Renal cortical epithelial cell (primary cell): ENCODE data around the gene CCSER2. TPM values are rescaled to one million over a fixed set of nuclear protein-coding genes. Genes with fewer than 3 reads are reported as not detected.
"Not testable (repeated sequence)": the region's sequence is repeated elsewhere in the genome, so short reads cannot be mapped to it uniquely, and the experiment has no call there.

ENCODE experiments used
- DNase-seq: peaks from one replicate; pipeline ENCODE4 v3.0.0-alpha.2; 2011; ENCODE audit warnings: low read depth
- total RNA-seq: library from RNA; depleted of rRNA; stranded (reverse); fragments of >200 nt; gene quantifications from 2 replicates; pipeline ENCODE4 v1.2.3, GENCODE V29; 2014

Gene CCSER2
- total RNA-seq, 1 donor from 2014 or later: 45.5 TPM

DNA sequence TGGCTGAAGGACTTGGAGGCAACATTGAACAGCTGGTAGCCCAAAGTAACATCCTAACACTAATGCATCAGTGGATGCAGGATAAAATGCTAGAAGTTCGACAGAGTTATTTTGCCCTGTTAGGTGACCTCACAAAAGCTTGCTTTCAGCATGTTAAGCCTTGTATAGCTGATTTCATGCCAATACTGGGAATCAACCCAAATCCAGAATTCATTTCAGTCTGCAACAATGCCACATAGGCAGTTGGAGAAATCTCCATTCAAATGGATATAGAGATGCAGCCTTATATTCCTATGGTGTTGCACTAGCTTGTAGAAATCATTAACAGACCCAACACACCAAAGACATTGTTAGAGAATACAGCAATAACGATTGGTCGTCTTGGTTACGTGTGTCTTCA, 62.9 kb downstream of the CCSER2 start:
- DNase-seq: no peak

DNA sequence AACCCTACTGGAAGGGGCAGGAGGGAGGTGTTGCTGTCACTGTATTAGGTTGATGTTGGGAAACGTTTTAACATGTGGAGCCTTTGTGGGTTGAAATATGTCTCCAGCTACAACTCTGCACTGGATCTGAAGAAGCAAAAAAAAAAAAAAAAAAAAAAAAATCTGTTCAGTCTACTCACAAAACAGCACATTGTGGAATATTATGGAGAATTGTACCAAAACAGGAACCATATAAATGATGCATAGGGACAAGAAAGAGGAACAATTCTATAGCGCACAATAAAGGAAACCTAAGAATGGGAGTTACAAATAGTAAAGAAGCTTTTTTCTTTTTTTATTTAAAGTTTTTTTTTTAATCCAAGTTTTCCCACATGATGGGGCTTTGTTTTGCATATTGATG, 63.8 kb downstream of the CCSER2 start:
- no peak for DNase-seq

DNA sequence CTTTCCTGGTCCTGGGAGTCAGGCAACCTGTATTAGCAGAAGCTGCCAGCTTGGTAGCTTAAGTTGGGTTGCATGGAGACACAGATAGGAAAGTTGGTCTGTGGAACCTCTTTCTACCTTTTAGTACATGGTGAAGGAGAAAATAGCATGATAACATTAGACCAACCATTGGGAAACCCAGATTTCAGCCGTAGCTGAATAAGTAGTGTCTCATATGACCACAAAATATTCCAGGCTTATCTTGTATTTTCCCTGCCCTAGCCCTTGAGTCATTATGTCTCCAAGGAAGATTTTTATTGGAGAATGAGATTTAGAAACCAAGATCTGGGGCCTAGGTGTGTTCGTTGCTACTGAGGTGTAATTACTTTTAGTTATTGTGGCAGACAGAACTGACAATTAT, 67.2 kb downstream of the CCSER2 start:
- DNase-seq: no peak

- no peak for DNase-seq
Observed at GRCh38 chr10:84397735-84398144, 69.4 kb downstream of the CCSER2 start.

DNA sequence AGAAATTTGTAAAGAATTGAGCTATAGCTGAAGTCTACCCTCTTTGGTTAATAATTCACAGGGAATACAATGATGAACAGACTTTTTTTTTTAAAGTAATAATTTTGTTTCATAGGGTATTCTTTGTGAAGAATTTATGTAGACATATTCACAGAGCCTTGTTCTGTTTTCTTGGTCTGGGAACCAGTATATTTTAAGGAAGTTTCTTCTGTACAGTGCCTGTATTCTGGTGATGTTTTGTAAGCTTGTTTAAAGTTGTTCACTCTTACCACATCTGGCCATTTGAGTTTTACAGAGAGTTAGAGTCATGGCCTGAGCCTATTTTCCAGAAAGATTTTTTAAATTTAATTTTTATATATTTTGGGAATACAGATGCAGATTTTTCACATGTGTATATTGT, 70.3 kb downstream of the CCSER2 start:
- DNase-seq: no peak

GRCh38 chr10:84401854-84402611, 73.6 kb downstream of the CCSER2 start:
- DNase-seq: peak; percentile 80

DNA sequence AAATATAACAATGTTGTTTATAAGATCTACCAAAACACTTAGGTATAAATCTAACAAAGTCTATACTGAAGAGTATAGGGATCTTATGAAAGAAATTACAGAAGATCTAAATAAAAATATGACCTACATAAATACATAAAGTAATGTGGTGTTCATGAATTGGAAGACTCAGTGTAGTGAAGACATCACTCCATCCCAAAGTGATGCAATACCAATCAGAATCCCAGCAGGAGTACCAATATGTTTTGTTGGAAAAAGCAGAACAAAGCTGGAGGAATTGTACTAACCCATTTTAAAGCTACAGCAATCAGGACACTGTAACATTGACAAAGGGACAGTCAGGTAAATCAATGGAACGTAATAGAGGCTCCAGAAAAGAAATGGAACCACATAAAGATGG, 76.4 kb downstream of the CCSER2 start:
- DNase-seq: no peak

- DNase-seq: no peak
Observed at GRCh38 chr10:84405662-84406061, 77.3 kb downstream of the CCSER2 start.

- DNase-seq: no peak
Observed at GRCh38 chr10:84406561-84406960, 78.2 kb downstream of the CCSER2 start.

- no peak for DNase-seq
Observed at GRCh38 chr10:84407388-84408049, 79.1 kb downstream of the CCSER2 start.

DNA sequence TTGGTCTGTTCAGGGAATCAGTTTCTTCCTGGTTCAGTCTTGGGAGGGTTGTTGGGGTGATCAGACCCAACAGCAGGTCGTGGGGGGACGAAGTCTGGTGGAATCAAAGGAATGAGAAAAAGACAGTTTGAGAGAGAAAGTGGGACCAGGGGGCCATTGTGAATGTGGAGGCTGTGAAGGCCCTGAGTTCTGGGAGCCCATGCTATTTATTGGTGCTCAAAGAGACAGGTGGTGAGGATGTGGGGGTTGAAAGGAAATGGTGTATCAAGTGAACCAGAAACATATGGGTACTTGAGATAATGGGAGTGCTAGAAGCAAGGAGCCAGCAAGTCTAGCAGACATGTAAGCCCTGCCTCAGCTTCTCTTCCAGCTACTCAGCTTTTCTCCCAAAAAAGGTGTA, 84.1 kb downstream of the CCSER2 start:
- DNase-seq: no peak

- DNase-seq: not testable (repeated sequence)
Observed at GRCh38 chr10:84414110-84414509, 85.7 kb downstream of the CCSER2 start.

DNA sequence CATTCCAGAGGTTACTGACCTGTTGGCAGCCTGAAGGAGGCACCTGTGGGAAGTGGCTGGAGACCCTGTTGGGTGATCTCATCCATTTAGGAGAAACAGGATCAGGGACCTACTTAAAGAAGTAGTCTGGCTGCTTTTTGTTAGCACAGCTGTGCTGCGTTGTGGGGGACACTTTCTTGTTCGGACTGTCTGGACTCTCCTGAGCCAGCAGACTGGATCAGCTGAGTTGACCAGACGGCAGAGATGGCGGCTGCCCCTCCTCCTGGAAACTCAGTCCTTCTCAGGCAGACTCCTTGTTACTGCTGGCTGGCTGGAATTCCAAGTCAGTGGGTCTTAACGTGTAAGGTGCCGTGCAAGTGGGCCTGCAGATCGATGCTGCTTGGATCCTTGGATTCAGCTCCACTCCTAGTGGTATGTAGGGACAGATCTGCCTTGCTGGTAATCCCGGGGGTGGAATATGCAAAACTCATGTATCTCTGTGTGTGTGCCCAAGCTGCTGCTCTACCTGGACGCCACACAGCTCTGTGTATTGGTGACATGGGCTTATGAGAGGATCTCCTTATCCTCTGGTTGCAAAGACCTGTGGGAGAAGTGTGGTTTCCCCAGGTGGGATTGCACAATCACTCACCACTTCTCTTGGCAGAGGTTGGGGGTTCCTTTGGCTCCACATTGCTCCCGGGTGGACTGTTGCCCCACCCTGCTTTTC, 87.3 kb downstream of the CCSER2 start:
- DNase-seq: peak; percentile 68

- no peak for DNase-seq
Observed at GRCh38 chr10:84416245-84416555, 87.8 kb downstream of the CCSER2 start.

DNA sequence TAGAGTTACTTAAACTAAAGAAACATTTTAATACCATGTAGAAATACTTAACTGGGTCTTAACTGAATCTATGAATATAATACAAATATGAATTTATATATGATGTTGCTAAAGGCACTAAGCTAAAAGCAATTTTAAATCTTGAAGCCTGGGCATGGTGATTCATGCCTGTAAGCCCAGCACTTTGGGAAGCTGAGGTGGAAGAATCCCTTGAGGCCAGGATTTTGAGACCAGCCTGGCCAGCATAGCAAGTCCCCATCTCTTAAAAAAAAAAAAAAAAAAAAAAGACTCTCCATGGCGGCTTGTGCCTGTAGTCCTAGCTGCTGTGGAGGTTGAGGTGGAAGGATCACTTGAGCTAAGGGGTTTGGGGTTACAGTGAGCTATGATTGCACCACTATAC, 95.3 kb downstream of the CCSER2 start:
- DNase-seq: no peak

DNA sequence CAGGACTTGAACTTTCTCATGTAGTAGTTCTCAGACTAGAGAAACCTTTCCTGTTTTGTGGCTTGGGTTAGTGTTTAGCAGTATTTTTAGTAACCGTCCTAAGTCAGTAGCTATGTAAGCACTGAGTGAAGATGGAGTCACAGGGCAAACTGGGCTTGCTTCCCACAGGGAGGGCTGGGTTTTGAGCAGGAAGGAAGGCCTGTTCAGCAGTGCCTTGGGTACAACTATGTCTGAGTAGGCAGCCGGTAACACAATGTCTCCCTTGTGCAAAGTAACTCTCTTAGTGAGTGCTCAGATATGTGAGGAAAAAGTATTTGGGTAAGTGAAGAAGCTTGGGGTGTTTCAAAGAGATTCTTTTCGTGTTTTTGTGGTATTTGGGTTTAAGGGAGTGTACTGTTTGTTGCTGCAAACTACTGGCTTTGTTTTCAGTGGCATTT, 96.4 kb downstream of the CCSER2 start:
- peak; percentile 97 for DNase-seq

DNA sequence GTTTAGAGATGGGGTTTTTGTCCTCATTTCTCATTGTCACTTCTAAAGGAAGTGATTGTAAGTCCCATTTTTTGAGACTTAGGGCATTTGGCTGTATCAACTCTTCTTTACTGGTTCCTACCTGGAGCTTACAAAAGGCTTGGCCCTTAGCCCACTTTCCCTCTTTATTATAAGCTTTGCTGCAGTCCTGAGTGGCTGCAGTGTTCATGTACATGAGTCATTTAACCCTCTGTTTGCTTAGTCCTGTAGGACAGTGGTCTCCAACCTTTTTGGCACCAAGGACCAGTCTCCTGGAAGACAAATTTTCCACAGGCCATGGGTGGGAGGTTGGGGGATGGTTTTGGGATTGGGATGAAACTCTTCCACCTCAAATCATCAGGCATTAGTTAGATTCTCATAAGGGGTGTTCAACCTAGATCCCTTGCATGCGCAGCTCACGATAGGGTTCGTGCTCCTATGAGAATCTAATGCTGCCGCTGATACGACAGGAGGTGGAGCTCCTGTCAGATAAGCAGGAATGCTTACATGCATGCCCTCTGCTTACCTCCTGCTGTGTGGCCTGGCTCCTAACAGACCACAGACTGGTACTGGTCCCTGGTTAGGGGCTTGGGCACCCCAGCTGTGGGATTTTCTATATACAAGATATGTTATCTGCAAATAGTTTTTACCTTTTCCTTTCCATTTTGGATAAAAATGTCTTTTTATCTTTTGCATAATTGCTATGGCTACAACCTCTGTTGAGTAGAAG, 99.7 kb downstream of the CCSER2 start:
- DNase-seq: peak; percentile 39

- no peak for DNase-seq
Observed at GRCh38 chr10:84428711-84429110, 100.3 kb downstream of the CCSER2 start.

- peak; percentile 65 for DNase-seq
Observed at GRCh38 chr10:84429926-84430520, 101.6 kb downstream of the CCSER2 start.

GRCh38 chr10:84432891-84433290, 104.5 kb downstream of the CCSER2 start:
- no peak for DNase-seq

DNA sequence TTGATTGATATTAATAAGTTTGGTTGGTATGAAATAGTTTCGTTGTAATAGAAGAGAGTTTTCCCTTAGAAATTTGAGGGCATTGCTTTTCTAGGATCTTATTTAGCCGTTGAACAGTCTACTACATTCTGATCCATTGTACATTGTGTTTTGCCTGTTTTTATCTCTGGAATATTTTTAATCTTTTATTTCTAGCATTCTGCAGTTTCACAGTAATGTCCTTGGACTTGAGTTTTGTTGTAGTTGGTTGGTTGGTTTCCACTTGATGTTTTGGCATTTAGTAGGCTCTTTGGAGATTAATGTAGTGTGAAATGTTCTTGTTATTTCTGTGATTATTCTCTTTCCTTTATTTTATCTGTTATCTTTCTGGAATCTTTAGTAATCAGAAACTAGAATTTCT, 112.4 kb downstream of the CCSER2 start:
- DNase-seq: no peak
